NCI-H526 (cell line): ENCODE results near the gene SHISAL2B.
"Not testable (repeated sequence)": the region's sequence is repeated elsewhere in the genome, so short reads cannot be mapped to it uniquely, and the experiment has no call there.

ENCODE experiments used
- DNase-seq, 2 experiments: peaks; one replicate each; lab custom pipeline; 2025; lab: John Stamatoyannopoulos, UW

The SHISAL2B gene

GRCh38 chr5:64690417-64691151 lies at the start of gene SHISAL2B:
Gene SHISAL2B, plus strand, starts transcription at chr5:64690503. Its CDS starts 121 bp downstream, at chr5:64690624.
- peak; percentile 37 to 68 for DNase-seq

- DNase-seq, result no peak
Observed at GRCh38 chr5:64644831-64645230, 45.5 kb upstream of the SHISAL2B start.

DNA sequence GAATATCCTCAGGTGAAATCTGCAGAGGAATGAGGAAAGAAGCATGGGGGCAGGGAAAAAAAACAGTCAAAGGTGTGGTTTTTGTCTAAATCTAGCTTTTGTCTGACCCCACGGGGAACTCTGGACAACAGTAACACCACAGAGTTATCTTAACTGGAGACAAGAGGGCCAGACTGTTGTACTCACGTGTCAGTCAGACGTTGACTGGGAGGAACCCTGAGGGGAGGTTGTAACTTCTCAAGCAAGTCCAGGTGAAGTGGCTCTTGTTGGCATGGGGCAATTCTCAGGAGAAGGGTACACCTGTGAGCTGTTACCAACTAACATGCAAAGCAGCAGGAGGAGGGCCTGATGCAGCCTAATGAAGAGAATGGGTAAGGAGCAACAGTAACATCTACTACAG lies 44.1 kb upstream of the SHISAL2B start:
- peak; percentile 9 to 50 for DNase-seq

- DNase-seq, result no peak
Observed at GRCh38 chr5:64649512-64649911, 40.8 kb upstream of the SHISAL2B start.

GRCh38 chr5:64653766-64654560 lies 36.3 kb upstream of the SHISAL2B start:
- no peak for DNase-seq

DNA sequence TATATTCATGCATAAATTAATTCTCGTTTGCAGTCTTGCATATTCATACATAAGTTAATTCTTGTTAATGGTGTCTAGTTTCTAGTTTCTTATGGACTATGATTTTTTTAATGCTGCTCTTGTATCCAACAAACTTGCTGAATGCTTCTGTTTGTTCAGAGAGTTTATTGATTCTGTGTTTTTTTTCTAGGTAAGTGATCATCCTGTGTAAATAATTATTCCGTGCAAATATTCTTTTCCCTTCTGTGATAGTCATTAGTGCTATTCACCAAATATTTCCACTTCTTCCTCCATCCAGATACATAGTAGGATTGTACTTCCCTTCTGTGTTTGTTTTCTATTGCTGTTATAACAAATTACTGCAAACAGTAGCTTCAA lies 35.8 kb upstream of the SHISAL2B start:
- no peak for DNase-seq

DNA sequence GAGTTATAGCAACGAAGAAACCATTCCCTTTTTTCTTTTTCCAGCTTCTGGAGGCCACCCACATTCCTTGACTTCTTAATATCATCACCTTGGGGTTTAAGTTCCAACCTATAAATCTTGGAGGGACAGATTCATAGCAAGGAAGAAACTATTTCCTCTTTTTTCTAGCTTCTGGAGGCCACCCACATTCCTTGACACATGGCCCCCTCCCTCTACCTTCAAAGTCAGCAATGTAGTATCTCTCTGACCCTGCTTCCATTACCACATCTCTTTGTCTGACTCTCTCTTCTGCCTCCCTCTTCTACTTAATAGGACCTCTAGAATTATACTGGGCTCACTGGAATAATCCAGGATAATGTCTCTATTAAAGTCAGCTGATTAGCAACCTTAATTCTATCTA lies 34.7 kb upstream of the SHISAL2B start:
- no peak for DNase-seq

DNA sequence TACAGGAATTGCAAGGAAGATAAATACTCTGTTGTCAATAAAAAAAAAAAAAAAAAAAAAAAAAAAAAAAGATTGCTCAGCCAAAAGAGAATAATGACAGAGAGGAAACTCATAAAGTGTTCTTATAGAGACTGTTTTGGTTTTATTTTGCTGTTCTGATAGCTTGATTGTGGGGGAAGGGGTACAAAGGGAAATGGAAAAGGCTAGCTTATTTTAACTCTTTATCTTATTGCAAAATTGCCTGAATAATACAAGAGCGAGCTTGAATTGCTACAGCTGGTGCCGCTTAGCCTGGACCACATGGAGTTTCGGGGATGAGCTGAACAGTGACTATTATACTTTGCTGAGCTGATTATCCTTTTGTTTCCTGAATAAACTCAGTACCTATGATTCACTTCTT lies 31.0 kb upstream of the SHISAL2B start:
- no peak for DNase-seq

- DNase-seq, result not testable (repeated sequence)
Observed at GRCh38 chr5:64663181-64663580, 27.1 kb upstream of the SHISAL2B start.

- DNase-seq, result no peak
Observed at GRCh38 chr5:64665243-64665642, 25.1 kb upstream of the SHISAL2B start.

DNA sequence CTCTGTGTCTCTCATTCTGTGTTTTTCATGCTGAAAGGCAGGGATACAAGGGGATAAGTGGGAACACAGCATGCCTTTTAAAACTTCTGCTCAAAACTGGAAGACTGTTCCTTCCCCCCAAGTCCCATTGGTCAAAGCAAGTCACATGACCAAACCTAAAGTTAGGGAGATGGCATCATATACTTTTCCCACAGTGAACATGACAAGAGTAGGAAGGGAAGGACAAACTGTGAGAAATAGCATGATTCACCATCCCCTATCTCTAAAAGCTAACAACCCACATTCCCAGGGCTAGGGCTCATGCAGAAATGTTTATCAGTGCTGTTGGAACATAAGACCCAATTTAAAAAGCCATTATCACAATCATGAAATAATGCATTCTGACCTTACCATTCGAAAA lies 24.2 kb upstream of the SHISAL2B start:
- no peak for DNase-seq

GRCh38 chr5:64667068-64667467 lies 23.2 kb upstream of the SHISAL2B start:
- no peak for DNase-seq

DNA sequence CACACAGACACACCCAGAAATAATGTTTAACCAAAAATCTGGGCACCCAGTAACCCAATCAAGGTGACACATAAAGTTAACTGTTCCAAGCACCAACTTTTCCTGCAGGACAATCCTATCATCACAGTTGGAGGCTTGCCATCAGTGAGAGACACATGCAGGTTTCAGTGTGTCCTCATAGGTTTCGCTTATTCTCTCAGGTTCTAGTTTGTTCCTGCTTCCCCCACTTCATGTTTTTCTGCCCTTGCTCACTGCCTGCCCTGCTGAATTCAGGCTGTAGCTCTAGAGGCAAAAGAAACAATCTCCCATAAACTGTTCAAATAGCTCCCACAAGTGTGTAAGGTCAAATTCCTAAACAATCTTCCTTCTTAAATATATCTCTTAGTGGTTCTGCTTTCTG lies 20.0 kb upstream of the SHISAL2B start:
- DNase-seq, result no peak

- DNase-seq, result no peak
Observed at GRCh38 chr5:64671678-64672077, 18.6 kb upstream of the SHISAL2B start.

DNA sequence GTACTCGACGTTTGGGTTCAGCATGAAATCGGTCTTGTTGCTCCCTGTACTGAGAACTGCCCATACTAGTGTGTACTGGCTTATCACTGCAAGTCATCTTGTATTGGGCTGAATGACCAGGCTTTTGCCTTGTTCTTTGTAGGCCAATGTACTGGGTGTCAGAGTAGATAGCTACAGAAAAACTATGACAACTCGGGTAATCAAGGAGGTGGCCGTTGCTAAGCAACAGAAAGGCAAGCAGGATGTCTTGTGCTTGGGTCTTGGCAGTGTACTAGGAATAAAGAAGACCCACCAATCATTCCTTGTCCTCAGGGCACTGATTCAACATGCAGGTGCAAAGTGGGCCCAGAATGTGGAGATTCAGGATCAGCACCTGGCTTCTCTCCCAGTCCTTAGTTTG lies 11.9 kb upstream of the SHISAL2B start:
- DNase-seq, result no peak

DNA sequence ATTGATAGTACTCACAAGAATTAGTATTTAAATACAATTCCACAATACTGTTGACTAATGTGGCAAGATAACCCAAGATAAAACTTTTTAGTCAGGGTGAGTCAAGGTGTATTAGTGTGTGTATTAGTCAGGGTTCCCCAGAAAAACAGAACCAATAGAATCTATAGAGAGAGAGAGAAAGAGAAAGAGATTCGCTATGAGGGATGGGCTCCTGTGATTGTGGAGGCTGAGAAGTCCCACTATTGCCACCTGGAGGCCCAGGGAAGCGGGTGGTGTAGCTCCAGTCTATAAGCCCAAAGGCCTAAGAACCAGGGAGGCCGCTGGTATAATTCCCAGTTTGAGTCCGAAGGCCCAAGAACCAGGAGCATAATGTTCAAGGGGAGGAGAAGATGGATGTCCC lies 10.0 kb upstream of the SHISAL2B start:
- DNase-seq, result peak in 1 of 2 experiments; percentile 8

- DNase-seq, result no peak
Observed at GRCh38 chr5:64682608-64683007, 7.7 kb upstream of the SHISAL2B start.

- DNase-seq, result peak in 1 of 2 experiments; percentile 26
Observed at GRCh38 chr5:64685866-64686265, 4.4 kb upstream of the SHISAL2B start.

DNA sequence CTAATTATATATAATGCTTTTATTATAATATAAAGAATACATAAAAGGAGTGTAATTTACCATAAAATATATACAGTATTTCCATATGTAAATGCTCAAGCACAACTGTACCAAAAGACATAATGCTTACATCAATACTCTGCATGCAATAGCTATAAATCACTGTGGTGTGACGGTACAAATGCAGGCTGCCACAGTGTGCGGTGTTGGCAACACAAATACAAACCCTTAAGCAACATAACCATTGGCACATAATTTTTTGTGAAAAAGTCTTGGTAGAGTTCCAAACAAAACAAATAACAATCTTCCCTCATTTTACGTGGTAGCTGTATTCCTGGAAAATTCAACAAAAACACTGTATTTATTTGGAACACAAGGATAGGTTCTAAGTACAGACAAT lies 1.9 kb upstream of the SHISAL2B start:
- no peak for DNase-seq

DNA sequence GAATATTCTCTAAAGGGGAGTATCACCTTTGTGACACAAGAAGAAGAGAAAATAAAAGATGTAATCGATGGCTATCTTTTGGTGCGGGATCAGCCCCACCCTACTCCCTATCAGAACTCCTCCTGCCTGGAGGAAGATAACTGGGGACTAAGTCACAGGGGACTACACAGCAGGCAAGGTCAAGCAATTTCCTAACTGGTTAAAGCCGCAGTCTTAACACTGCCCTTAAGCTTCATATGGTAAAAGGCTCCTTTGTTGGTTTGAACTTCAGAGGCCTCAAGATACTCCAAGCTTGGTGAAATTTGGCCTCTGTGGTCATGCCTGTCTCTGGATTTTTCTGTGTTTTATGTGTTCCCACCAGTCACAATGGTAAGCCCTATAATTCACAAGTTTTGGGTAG lies 1.3 kb upstream of the SHISAL2B start:
- no peak for DNase-seq

- DNase-seq, result peak; percentile 37 to 54
Observed at GRCh38 chr5:64690104-64690416, 243 bp upstream of the SHISAL2B start.

DNA sequence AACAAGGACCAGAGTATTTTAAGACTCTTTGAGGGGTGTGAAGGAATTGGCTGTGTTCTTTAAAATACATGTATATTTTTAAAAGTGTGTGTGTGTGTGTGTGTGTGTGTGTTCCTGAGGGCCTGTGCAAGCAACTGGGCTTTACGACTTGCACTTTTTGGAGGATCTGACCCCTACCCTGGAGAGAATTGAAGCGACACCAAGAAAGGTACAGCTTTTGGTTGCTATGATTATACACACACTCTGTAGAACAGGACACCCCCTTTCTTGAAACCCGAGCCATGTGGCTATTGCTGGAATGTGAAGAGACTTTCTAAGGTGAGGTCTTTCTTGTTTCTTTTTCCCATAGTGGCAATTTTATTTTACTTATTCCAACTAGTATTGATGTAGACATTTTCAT lies 988 bp downstream of the SHISAL2B start:
- DNase-seq, result no peak

- DNase-seq, result no peak
Observed at GRCh38 chr5:64693636-64694035, 3.3 kb downstream of the SHISAL2B start.

DNA sequence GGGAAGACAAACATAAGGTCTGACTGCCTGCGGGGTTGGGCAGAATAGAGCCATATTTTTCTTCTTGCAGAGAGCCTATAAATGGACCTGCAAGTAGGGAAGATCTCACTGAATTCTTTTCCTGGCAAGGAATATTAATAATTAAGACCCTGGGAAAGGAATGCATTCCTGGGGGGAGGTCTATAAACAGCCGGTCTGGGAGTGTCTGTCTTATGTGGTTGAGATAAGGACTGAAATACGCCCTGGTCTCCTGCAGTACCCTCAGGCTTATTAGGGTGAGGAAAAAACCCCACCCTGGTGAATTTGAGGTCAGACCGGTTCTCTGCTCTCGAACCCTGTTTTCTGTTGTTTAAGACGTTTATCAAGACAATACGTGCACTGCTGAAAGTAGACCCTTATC lies 6.1 kb downstream of the SHISAL2B start:
- DNase-seq, result not testable (repeated sequence)
